C4-2B (cell line): ENCODE data around the gene PDE6G.

Experiments
- H3K27ac ChIP-seq: fragments of 450-650 bp; 2 replicates; pipeline ENCODE4 v1.5.1; 2017
- ZFX ChIP-seq: fragments of 450-650 bp; IDR thresholded peaks from 2 replicates; pipeline ENCODE4 v1.6.1; 2017
- TF ChIP-seq, protein P1 (sequence below): fragments of 450-650 bp; conservative IDR thresholded peaks from 2 replicates; pipeline ENCODE4 v1.5.1; 2017; ENCODE audit warnings: mild to moderate bottlenecking

The PDE6G gene

DNA sequence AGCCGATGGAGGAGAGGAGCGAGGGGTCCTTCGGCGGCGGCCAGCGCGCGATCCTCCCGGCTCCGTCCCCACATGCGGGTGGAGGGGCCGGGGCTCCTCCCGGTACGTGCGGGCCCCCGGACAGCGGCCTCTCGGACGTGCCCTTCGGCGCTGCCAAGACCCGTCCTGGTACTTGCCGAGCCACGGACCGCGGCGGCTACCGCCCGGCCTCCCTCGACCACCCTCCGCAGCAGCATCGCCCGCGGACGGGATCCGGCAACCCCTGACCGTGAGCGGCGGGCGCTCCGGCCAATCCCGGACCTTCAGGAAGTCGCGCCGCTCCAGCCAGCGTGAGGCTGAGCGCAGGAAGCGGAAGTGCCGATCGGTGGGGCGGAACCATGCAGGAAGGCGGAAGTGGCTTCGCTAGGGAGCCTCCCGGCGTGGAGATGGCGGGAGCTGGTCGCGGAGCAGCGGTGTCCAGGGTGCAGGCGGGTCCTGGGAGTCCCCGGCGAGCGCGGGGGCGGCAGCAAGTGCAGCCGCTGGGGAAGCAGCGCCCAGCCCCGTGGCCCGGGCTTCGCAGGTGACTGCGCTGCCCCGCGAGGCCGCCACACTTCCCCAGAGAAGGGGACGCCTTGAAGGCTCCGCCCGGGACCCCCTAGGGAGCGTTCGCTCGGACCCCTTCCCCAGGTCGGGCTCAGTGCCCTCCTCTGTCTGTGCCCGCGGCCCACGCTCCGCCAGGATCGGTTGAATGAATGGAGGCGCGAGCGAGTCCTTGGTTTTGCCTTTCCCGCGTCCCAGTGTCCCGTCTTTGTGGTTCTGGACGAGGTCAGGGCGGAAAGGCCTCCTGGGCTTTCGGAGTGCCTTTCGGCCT, 10.2 kb upstream of the PDE6G start, which contains the start of the genes CCDC137 and OXLD1:
TSS of gene CCDC137 (plus strand) at position 396 of the 850 bp plus-strand sequence. CDS start at position 426, 30 bp downstream.
TSS of gene OXLD1 (minus strand) at position 264 of the 850 bp plus-strand sequence. CDS start at position 236, 28 bp downstream.
- peak within 1 kb of the TSS; percentile 98 for H3K27ac ChIP-seq
- 0 out of 2 replicates have a peak, but pooled peaks have one; percentile 46 for TF ChIP-seq ZFX
- TF ChIP-seq, protein P1, sequence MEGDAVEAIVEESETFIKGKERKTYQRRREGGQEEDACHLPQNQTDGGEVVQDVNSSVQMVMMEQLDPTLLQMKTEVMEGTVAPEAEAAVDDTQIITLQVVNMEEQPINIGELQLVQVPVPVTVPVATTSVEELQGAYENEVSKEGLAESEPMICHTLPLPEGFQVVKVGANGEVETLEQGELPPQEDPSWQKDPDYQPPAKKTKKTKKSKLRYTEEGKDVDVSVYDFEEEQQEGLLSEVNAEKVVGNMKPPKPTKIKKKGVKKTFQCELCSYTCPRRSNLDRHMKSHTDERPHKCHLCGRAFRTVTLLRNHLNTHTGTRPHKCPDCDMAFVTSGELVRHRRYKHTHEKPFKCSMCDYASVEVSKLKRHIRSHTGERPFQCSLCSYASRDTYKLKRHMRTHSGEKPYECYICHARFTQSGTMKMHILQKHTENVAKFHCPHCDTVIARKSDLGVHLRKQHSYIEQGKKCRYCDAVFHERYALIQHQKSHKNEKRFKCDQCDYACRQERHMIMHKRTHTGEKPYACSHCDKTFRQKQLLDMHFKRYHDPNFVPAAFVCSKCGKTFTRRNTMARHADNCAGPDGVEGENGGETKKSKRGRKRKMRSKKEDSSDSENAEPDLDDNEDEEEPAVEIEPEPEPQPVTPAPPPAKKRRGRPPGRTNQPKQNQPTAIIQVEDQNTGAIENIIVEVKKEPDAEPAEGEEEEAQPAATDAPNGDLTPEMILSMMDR: no peak

DNA sequence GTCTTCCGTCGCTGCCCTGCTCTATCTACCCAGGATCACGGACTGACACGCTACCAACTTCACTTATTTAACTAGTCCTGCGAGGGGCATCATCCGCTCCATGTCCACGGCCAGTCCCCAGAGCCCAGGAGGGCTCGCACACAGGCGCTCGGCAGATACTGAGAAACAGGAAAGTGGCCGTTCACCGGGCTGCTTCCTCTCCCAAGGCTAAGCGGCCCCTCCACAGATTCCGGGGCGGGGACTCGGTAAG, 9.7 kb upstream of the PDE6G start:
- H3K27ac ChIP-seq: peak overlapping the region; percentile 98
- TF ChIP-seq ZFX: no peak
- TF ChIP-seq, protein P1: no peak

DNA sequence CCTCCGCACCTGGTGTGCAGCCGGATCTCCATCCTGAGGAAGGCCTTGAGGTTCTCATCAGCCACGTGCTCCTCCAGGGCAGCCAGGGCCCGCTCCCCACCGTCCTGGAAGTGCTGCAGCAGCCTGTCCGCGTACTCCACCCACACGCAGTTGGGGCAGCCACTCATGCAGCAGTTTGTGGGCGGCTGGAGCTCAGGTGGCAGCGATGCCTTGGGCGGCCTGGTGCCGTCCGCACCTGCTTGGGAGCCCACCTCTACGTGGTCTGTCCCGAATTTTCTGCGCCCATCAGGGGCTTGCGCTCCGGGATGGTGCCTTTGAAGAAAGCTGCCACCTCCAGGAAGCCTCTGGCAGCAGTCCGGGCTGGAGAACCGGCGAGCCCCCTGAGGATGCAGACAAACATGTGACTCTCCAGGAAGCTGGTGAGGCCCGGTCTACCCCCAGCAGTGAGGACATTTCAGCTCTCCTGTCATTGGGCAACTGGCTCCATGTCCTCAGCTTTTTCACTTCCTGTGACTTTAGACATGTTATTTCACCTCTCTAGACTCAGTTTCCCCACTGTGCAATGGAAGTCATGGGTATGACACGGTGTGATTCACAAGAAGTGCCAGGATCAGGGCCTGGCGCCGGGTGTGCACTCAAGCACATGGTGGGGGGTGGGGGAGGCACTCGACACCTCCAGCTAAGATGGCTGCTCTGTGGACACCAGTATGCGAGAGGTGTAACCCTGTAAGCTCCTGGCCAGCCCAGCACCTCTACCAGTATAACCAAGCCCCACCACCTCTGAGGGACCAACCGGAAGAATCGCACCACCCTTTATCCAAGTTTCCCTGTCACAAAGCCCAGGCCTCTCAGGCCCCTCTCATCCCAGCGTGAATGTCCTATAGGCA, 9.1 kb upstream of the PDE6G start:
- TF ChIP-seq ZFX: no peak
- TF ChIP-seq, protein P1: no peak
- H3K27ac ChIP-seq: peak overlapping the region; percentile 98

DNA sequence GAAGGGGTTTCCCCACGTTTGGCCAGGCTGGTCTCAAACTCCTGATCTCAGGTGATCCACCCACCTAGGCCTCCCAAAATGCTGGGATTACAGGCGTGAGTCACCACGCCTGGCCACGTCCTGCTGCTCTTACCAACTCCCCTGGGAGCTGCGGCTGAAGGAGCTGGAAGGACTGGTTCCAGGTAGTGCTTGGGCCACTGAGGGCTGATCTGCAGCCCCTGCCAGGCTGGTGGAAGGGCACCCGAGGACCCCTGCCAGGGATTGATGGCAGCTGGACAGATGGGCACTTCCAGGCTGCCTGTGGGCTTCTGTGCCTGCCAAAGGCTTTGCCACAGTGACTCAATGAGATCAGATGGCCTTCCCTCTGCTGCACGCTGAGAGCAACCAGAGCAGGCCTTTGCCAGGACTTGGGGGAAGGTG, 7.7 kb upstream of the PDE6G start:
- H3K27ac ChIP-seq: no peak overlapping the region
- TF ChIP-seq, protein P1: no peak
- TF ChIP-seq ZFX: no peak

DNA sequence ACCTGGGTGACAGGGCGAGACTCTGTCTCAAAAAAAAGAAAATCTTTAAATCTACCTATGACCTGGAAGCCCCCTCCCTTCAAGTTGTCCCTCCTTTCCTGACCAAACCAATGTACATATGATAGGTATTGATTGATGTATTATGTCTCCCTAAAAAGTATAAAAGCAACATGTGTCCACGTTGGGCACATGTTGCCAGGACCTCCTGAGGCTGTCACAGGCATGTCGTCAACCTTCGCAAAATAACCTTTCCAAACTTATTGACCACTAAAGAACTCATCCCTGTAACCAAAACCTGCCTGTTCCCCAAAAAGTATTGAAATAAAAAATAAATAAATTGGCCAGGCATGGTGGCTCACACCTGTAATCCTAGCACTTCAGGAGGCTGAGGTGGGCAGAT, 5.7 kb upstream of the PDE6G start:
- no peak for TF ChIP-seq ZFX
- TF ChIP-seq, protein P1: no peak
- H3K27ac ChIP-seq: no peak overlapping the region

DNA sequence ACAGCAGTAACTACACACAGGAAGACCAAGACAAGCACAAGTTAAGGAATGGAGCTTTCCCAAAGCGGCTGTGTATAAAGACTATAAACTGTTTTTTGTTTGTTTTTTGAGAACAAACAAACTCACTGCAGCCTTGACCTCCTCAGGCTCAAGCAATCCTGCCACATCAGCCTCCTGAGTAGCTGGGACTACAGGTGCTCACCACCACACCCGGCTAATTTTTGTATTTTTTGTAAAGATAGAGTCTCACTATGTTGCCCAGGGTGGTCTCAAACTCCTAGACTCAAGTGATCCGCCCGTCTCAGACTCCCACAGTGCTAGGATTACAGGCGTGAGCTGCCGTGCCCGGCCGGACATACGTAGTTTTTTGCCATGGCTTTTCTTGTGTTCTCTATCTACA, 4.1 kb upstream of the PDE6G start:
- H3K27ac ChIP-seq: peak overlapping the region; percentile 70
- TF ChIP-seq ZFX: no peak
- TF ChIP-seq, protein P1: no peak

DNA sequence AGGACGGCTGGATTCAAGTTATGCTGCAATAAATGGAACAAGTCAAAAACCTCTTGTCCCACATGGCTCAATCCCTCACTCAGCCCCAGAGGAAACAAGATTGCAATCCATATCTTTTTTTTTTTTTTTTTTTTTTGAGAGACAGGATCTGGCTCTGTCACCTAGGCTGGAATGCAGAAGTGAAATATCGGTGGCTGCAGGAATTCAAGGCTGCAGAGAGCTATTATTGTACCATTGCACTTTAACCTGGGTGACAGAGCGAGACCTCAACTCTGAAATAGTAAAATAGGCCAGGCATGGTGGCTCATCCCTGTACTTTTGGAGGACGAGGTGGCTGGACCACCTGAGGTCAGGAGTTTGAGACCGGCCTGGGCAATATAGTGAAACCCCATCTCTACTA, 2.7 kb upstream of the PDE6G start:
- peak overlapping the region; percentile 70 for H3K27ac ChIP-seq
- TF ChIP-seq, protein P1: no peak
- no peak for TF ChIP-seq ZFX
